Endothelial cell of umbilical vein (primary cell): Measurements from ENCODE around the gene FZD1. TPM values are rescaled to one million over a fixed set of nuclear protein-coding genes. Genes with fewer than 3 reads are reported as not detected.
A peak's percentile ranks its signal among the peaks of the same experiment; 100 is the strongest.

Source experiments
- BruUV-seq: library from RNA; stranded (reverse); fragments of 400-500 nt; replicated peaks from 2 replicates; lab custom pipeline; 2021; lab: Mats Ljungman, UMichigan
- CTCF ChIA-PET: fragments of 300-600, 350-600 bp; sonication (Branson Sonifier 250); formaldehyde crosslinking; loops from one replicate; lab custom pipeline; 2021; ENCODE audit warnings: antibody characterized with exemption, inconsistent platforms; lab: Charles Lee
- POLR2A ChIA-PET: fragments of 300-600, 350-600 bp; sonication (Branson Sonifier 250); formaldehyde crosslinking; loops from one replicate; lab custom pipeline; 2021; ENCODE audit warnings: antibody characterized with exemption, inconsistent platforms; lab: Charles Lee
- DNase-seq: peaks from one replicate; pipeline ENCODE4 v3.0.0-alpha.2; 2011; ENCODE audit warnings: low read depth, low spot score
- FAIRE-seq: peaks from 2 replicates; lab custom pipeline; 2011; peaks lifted over from hg19 to GRCh38; lab: Jason Lieb, UNC
- H2AFZ ChIP-seq: 2 replicates; pipeline ENCODE4 v1.6.0; 2012; ENCODE audit warnings: low read depth, low read length, control low read depth, inconsistent platforms
- H3K27ac ChIP-seq: 2 replicates; pipeline ENCODE4 v1.5.1; 2011; ENCODE audit warnings: low read depth, mild to moderate bottlenecking, control low read depth, low read length, moderate library complexity; ENCODE audit not compliant: insufficient read depth
- H3K27me3 ChIP-seq, 2 experiments: 2 replicates each; pipeline versions ENCODE4 v1.6.0 to v1.6.1; 2011; ENCODE audit warnings: low read length in 2 of 2, mixed read lengths in 1 of 2; ENCODE audit not compliant: control insufficient read depth in 2 of 2, insufficient read depth in 2 of 2
- H3K36me3 ChIP-seq, 2 experiments: 2 replicates in 1 of 2; 3 replicates in 1 of 2; pipeline ENCODE4 v1.5.1; 2011; ENCODE audit warnings: low read length in 2 of 2, mild to moderate bottlenecking in 1 of 2, moderate library complexity in 1 of 2; ENCODE audit not compliant: control insufficient read depth in 2 of 2, insufficient read depth in 2 of 2; ENCODE audit errors: extremely low read depth in 1 of 2
- H3K4me1 ChIP-seq: 3 replicates; pipeline ENCODE4 v1.5.1; 2011; ENCODE audit warnings: mild to moderate bottlenecking, low read length; ENCODE audit not compliant: control insufficient read depth, insufficient read depth; ENCODE audit errors: extremely low read depth
- H3K4me2 ChIP-seq: 2 replicates; pipeline ENCODE4 v1.6.1; 2011; ENCODE audit warnings: low read length, control low read depth, mixed read lengths; ENCODE audit not compliant: insufficient read depth
- H3K4me3 ChIP-seq, 3 experiments: fragments of 200-600 bp in 1 of 3; sonication (generic), shearing (Covaris generic) in 1 of 3; replicated peaks in 1 of 3; 2 replicates each; pipeline ENCODE4 v1.5.1; 2011 to 2016; ENCODE audit warnings: control low read depth in 3 of 3, low read length in 3 of 3, mild to moderate bottlenecking in 2 of 3, inconsistent platforms in 1 of 3, low read depth in 1 of 3, moderate library complexity in 1 of 3; ENCODE audit not compliant: insufficient read depth in 1 of 3
- H3K79me2 ChIP-seq: 2 replicates; pipeline ENCODE4 v1.6.0; 2012; ENCODE audit warnings: low read length, inconsistent platforms; ENCODE audit not compliant: control insufficient read depth, insufficient read depth
- H3K9ac ChIP-seq: replicated peaks from 2 replicates; pipeline ENCODE3; 2011; ENCODE audit warnings: low read length, control low read depth; ENCODE audit not compliant: insufficient read depth; ENCODE audit errors: extremely low read depth
- H3K9me1 ChIP-seq: replicated peaks from 3 replicates; pipeline ENCODE4 v1.6.0; 2011; ENCODE audit warnings: mild to moderate bottlenecking, low read length; ENCODE audit not compliant: control insufficient read depth, insufficient read depth; ENCODE audit errors: extremely low read depth
- H3K9me3 ChIP-seq: replicated peaks from 2 replicates; pipeline ENCODE4 v1.5.1; 2012; ENCODE audit warnings: low read length, inconsistent platforms; ENCODE audit not compliant: control insufficient read depth, insufficient read depth
- H4K20me1 ChIP-seq: replicated peaks from 2 replicates; pipeline ENCODE3; 2011; ENCODE audit warnings: mild to moderate bottlenecking, low read length; ENCODE audit not compliant: control insufficient read depth, insufficient read depth; ENCODE audit errors: extremely low read depth
- CTCF ChIP-seq, 2 donors: IDR thresholded peaks; 1 replicate in 1 of 2; 2 replicates in 1 of 2; pipeline ENCODE4 v1.5.1; 2011; ENCODE audit warnings: low read length in 2 of 2, mild to moderate bottlenecking in 2 of 2, moderate library complexity in 2 of 2, control low read depth in 1 of 2, inconsistent platforms in 1 of 2, low read depth in 1 of 2; ENCODE audit not compliant: insufficient read depth in 1 of 2; ENCODE audit errors: extremely low read depth in 1 of 2
- EZH2 ChIP-seq: IDR thresholded peaks from 2 replicates; pipeline ENCODE4 v1.6.1; 2012; ENCODE audit warnings: borderline replicate concordance, low read depth, mild to moderate bottlenecking, moderate library complexity, low read length, inconsistent platforms; ENCODE audit not compliant: severe bottlenecking
- FOS ChIP-seq: IDR thresholded peaks from 2 replicates; pipeline ENCODE4 v1.6.1; 2011; ENCODE audit warnings: mild to moderate bottlenecking, low read length, moderate library complexity, borderline replicate concordance; ENCODE audit not compliant: insufficient read depth
- GATA2 ChIP-seq: IDR thresholded peaks from 2 replicates; pipeline ENCODE4 v1.7.0; 2011; ENCODE audit warnings: low read depth, mild to moderate bottlenecking, moderate library complexity, mixed read lengths, low read length; ENCODE audit not compliant: insufficient read length, insufficient read depth
- JUN ChIP-seq: IDR thresholded peaks from 2 replicates; pipeline ENCODE4 v1.6.1; 2011; ENCODE audit warnings: borderline replicate concordance, low read depth; ENCODE audit not compliant: insufficient read length, insufficient read depth
- MAX ChIP-seq: IDR thresholded peaks from 2 replicates; pipeline ENCODE4 v1.6.1; 2011; ENCODE audit not compliant: insufficient read depth, insufficient read length
- MYC ChIP-seq: IDR thresholded peaks from one replicate; pipeline ENCODE4 v1.6.1; 2011; ENCODE audit warnings: mild to moderate bottlenecking, low read depth, low read length
- POLR2A ChIP-seq: IDR thresholded peaks from 2 replicates; pipeline ENCODE4 v1.6.1; 2012; ENCODE audit warnings: low read depth, mild to moderate bottlenecking, control low read depth, low read length
- POLR2AphosphoS5 ChIP-seq: IDR thresholded peaks from 2 replicates; pipeline ENCODE4 v1.6.1; 2012; ENCODE audit warnings: low read depth, mild to moderate bottlenecking, control low read depth, low read length, moderate library complexity; ENCODE audit not compliant: insufficient read depth
- dilution Hi-C: fragments of 300-500 bp; cut with MboI; formaldehyde crosslinking; loops from one replicate; pipeline ENCODE4 v1.15.0; 2019; ENCODE audit warnings: low sequenced_read_pairs; ENCODE audit not compliant: extremely low pct_ligation_motif_present
- intact Hi-C: fragments of 100-400 bp; cut with micrococcal nuclease; formaldehyde crosslinking; loops from one replicate; pipeline ENCODE4 v1.10.0; 2022
- polyA plus RNA-seq, 4 experiments: library from polyadenylated mRNA; depleted of rRNA in 3 of 4; stranded (reverse) in 3 of 4; unstranded in 1 of 4; fragments of >200 nt; gene quantifications; 2 replicates each; pipeline versions ENCODE4 v1.2.1 to v1.2.3, GENCODE V29; 2011 to 2012; ENCODE audit warnings: missing spikeins in 1 of 4
- total RNA-seq: library from RNA; stranded (reverse); gene quantifications from 2 replicates; pipeline ENCODE4 v1.2.3, GENCODE V29; 2021

Gene FZD1
- total and polyA plus RNA-seq, 2 donors (not counting 3 experiments of a cell fraction or from before 2014, with no cell fraction given), result 2.4 to 3.4 TPM

- ChIA-PET POLR2A (no interaction called here), CTCF (interaction anchor here (0.8 to 1.8 kb wide), 3 partner anchors 12 to 173 kb away, joined by 4 to 5 read pairs (median 4); no protein-coding TSS in a partner anchor)
- no TSS peak for BruUV-seq
- Histone ChIP-seq H3K4me2 (peak overlapping the region; percentile 93), H4K20me1 (no peaks in the 10 kb centered on the region), H3K4me3 (peak overlapping the region; percentile 48 to 85 (median 71)), H3K27ac (peak overlapping the region; percentile 49), H3K9ac (peak overlapping the region; percentile 76), H3K9me3 (no peaks in the 10 kb centered on the region), H3K4me1 (peaks cover 6% of the 10 kb centered on the region), H3K27me3 (peaks cover 1 to 5% of the 10 kb centered on the region in 2 experiments), H2AFZ (peak overlapping the region; percentile 82), H3K36me3 (no peaks in the 10 kb centered on the region), H3K9me1 (no peaks in the 10 kb centered on the region), H3K79me2 (no peaks in the 10 kb centered on the region)
- TF ChIP-seq FOS (no peak), MYC (no peak), JUN (no peak), MAX (no peak), POLR2A (no peak), GATA2 (no peak), EZH2 (no peak), POLR2AphosphoS5 (no peak), CTCF (IDR thresholded peaks at IDR 0.05; ENCODE audit: extremely low read depth in 1 of 2, insufficient read depth in 1 of 2, low read depth in 1 of 2, low read length in 2 of 2) (no peak)
- intact Hi-C loops, result loop anchor here (1.0 to 10.0 kb wide), 8 partner anchors 24 to 617 kb away; partner anchors contain the start of gene MTERF1
- no peak for DNase-seq
- FAIRE-seq, result peak; percentile 54
- dilution Hi-C loops, result no loop called here
Observed at GRCh38 chr7:91263384-91264045, 718 bp upstream of the FZD1 start.
